ENCODE data around the gene TACC2. TPM values are rescaled to one million over a fixed set of nuclear protein-coding genes. Genes with fewer than 3 reads are reported as not detected.
A peak's percentile ranks its signal among the peaks of the same experiment; 100 is the strongest.

Gene TACC2
- total RNA-seq, 1 donor from 2014 or later = 13.4 TPM

- peak; percentile 49 for DNase-seq (ENCODE audit: low read depth)
- Histone ChIP-seq H3K36me3 (ENCODE audit: control insufficient read depth, insufficient read depth, low read length) (no peaks in the 10 kb centered on the region), H3K27me3 (ENCODE audit: control insufficient read depth, insufficient read depth, low read length) (no peaks in the 10 kb centered on the region), H3K4me3 (ENCODE audit: low read depth, low read length) (no peak overlapping the region)
- FAIRE-seq = peak; percentile 40
- TF ChIP-seq CTCF (IDR thresholded peaks at IDR 0.05; ENCODE audit: insufficient read depth, low read length, severe bottlenecking) = no peak
Observed at GRCh38 chr10:122282253-122282671, 293.3 kb downstream of the TACC2 start.

GRCh38 chr10:122282909-122283308, 293.9 kb downstream of the TACC2 start:
- H3K36me3 ChIP-seq (ENCODE audit: control insufficient read depth, insufficient read depth, low read length) = no peaks in the 10 kb centered on the region
- TF ChIP-seq CTCF (IDR thresholded peaks at IDR 0.05; ENCODE audit: insufficient read depth, low read length, severe bottlenecking) = no peak
- no peak for DNase-seq (ENCODE audit: low read depth)
- no peak overlapping the region for H3K4me3 ChIP-seq (ENCODE audit: low read depth, low read length)
- H3K27me3 ChIP-seq (ENCODE audit: control insufficient read depth, insufficient read depth, low read length) = no peaks in the 10 kb centered on the region
- FAIRE-seq = no peak

- FAIRE-seq (no peak), DNase-seq (ENCODE audit: low read depth) (no peak)
Observed at GRCh38 chr10:122285506-122286444, 296.8 kb downstream of the TACC2 start.

GRCh38 chr10:122286867-122287266, 297.9 kb downstream of the TACC2 start:
- FAIRE-seq (no peak), DNase-seq (ENCODE audit: low read depth) (no peak)
- no peaks in the 10 kb centered on the region for H3K27me3 ChIP-seq (ENCODE audit: control insufficient read depth, insufficient read depth, low read length)
- H3K36me3 ChIP-seq (ENCODE audit: control insufficient read depth, insufficient read depth, low read length) = no peaks in the 10 kb centered on the region
- no peak for TF ChIP-seq CTCF (IDR thresholded peaks at IDR 0.05; ENCODE audit: insufficient read depth, low read length, severe bottlenecking)
- no peak overlapping the region for H3K4me3 ChIP-seq (ENCODE audit: low read depth, low read length)

More at GRCh38 chr10:122285506-122286444, 296.8 kb downstream of the TACC2 start:
- H3K4me3 ChIP-seq (ENCODE audit: low read depth, low read length) = no peak overlapping the region
- no peaks in the 10 kb centered on the region for H3K36me3 ChIP-seq (ENCODE audit: control insufficient read depth, insufficient read depth, low read length)
- H3K27me3 ChIP-seq (ENCODE audit: control insufficient read depth, insufficient read depth, low read length) = no peaks in the 10 kb centered on the region
- no peak for TF ChIP-seq CTCF (IDR thresholded peaks at IDR 0.05; ENCODE audit: insufficient read depth, low read length, severe bottlenecking)

GRCh38 chr10:122287570-122287969, 298.6 kb downstream of the TACC2 start:
- no peak for DNase-seq (ENCODE audit: low read depth)

More at GRCh38 chr10:122287570-122287969, 298.6 kb downstream of the TACC2 start:
- TF ChIP-seq CTCF (IDR thresholded peaks at IDR 0.05; ENCODE audit: insufficient read depth, low read length, severe bottlenecking) = no peak
- Histone ChIP-seq H3K27me3 (ENCODE audit: control insufficient read depth, insufficient read depth, low read length) (no peaks in the 10 kb centered on the region), H3K4me3 (ENCODE audit: low read depth, low read length) (no peak overlapping the region), H3K36me3 (ENCODE audit: control insufficient read depth, insufficient read depth, low read length) (no peaks in the 10 kb centered on the region)
- no peak for FAIRE-seq
